Stimulated activated CD8-positive, alpha-beta memory T cell treated with anti-CD3 and anti-CD28 coated beads, Interleukin-15, amount 100 ng/mL, for 1 hour (primary cell): ENCODE measurements around the gene GORASP1.

Source experiments
- DNase-seq: peaks from one replicate; pipeline ENCODE4 v3.0.0-alpha.2; 2020; ENCODE audit warnings: low read depth

GORASP1 gene

GRCh38 chr3:39125841-39126500, 18.5 kb upstream of the GORASP1 start:
- DNase-seq, result no peak

GRCh38 chr3:39124876-39125840, 17.7 kb upstream of the GORASP1 start:
- no peak for DNase-seq

GRCh38 chr3:39122813-39123212, 15.4 kb upstream of the GORASP1 start:
- no peak for DNase-seq

GRCh38 chr3:39121621-39122020, 14.2 kb upstream of the GORASP1 start:
- no peak for DNase-seq

- no peak for DNase-seq
Measured at GRCh38 chr3:39118931-39119660, 11.7 kb upstream of the GORASP1 start.

- DNase-seq, result no peak
Measured at GRCh38 chr3:39118079-39118478, 10.7 kb upstream of the GORASP1 start.

GRCh38 chr3:39115870-39116269, 8.4 kb upstream of the GORASP1 start:
- no peak for DNase-seq

- DNase-seq, result no peak
Measured at GRCh38 chr3:39114456-39114855, 7.0 kb upstream of the GORASP1 start.

GRCh38 chr3:39113291-39113690, 5.9 kb upstream of the GORASP1 start:
- no peak for DNase-seq

- DNase-seq, result no peak
Measured at GRCh38 chr3:39112535-39112934, 5.1 kb upstream of the GORASP1 start.

- no peak for DNase-seq
Measured at GRCh38 chr3:39112113-39112512, 4.7 kb upstream of the GORASP1 start.

GRCh38 chr3:39110041-39110639, 2.7 kb upstream of the GORASP1 start:
- DNase-seq, result no peak

GRCh38 chr3:39109086-39109485, 1.7 kb upstream of the GORASP1 start:
- no peak for DNase-seq

GRCh38 chr3:39108200-39108710, 828 bp upstream of the GORASP1 start:
- no peak for DNase-seq

GRCh38 chr3:39106851-39107387, 508 bp downstream of the GORASP1 start:
- no peak for DNase-seq

GRCh38 chr3:39106281-39106811, 1.1 kb downstream of the GORASP1 start:
- no peak for DNase-seq

- no peak for DNase-seq
Measured at GRCh38 chr3:39105687-39106063, 1.8 kb downstream of the GORASP1 start.

- no peak for DNase-seq
Measured at GRCh38 chr3:39104961-39105686, 2.3 kb downstream of the GORASP1 start.

- no peak for DNase-seq
Measured at GRCh38 chr3:39103791-39104552, 3.5 kb downstream of the GORASP1 start.

- DNase-seq, result no peak
Measured at GRCh38 chr3:39103324-39103693, 4.1 kb downstream of the GORASP1 start.
